ENCODE results near the gene SLAMF1. TPM values are rescaled to one million over a fixed set of nuclear protein-coding genes. Genes with fewer than 3 reads are reported as not detected.

The SLAMF1 gene
- total and polyA plus RNA-seq, 4 experiments from 2014 or later = 21.4 to 62.5 (median 59.9) TPM

DNA sequence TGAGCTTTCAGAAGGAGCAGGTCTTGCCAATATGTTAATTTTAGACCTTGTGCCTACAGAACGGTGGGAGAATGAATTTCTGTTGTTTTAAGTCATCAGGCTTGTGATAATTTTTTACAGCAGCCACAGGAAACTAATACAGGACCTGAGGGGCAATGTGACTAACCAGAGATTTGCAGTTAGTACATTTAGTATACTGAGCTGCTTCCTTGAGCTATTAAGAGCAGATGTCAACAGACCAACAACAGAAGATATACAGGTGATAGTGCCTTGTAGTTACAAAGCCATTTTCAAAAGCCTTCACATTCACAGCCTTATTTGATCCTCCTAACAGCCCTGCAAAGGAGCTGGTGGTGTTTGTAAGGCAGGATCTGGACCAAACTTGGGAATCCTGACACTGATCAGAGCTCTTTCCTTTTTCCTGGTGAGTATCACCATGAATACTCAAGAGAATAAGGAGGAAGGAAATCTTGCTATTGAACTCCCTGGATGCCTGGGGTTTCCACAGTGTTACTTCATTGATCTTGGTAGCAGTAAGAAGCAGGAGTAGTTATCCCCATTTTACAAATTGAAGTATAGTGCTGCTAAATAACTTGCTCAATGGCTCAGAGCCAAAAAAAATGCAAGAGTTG lies 4.7 kb upstream of the SLAMF1 start:
- Mint-ChIP-seq H3K36me3 (peaks cover 5 to 11% of the 10 kb centered on the region in 2 donors), H3K4me3 (peak overlapping the region in 3 of 8 donors; percentile 9 to 18 (median 15))

DNA sequence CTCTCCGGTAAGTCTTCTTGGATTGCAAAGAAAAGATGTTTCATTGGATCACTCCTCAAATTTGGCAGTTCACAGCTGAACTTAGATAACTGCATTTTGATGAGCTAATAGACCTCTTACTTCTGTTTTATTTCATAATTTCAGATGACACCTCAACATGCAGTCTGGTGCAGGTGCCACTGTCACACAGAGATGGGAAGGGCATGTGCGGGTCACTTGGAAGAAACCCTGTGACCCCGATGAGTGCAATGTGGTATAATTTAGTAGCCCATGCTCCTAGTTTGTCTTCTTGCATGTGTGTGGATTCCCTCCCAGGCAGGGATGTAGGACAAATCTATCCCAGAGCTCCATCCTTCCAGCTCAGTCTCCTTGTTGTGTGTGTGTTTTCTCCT lies 481 bp upstream of the SLAMF1 start:
- Mint-ChIP-seq H3K9me3 (peaks cover 0 to 4% (median 0%) of the 10 kb centered on the region in 8 donors), H3K4me3 (peak overlapping the region; percentile 98 to 100 (median 99)), H3K27ac (peak overlapping the region; percentile 87 to 98 (median 97)), H3K27me3 (no peaks in the 10 kb centered on the region), H3K36me3 (peaks cover 26 to 47% of the 10 kb centered on the region in 2 donors), H3K4me1 (peaks cover 44 to 92% (median 60%) of the 10 kb centered on the region in 4 donors)
- Histone ChIP-seq H3K27me3 (ENCODE audit: insufficient read depth, low read length) (no peaks in the 10 kb centered on the region), H3K9me3 (ENCODE audit: control insufficient read depth in 1 of 2, low read length in 2 of 2) (no peaks in the 10 kb centered on the region), H3K4me3 (ENCODE audit: low read length in 2 of 2) (peak overlapping the region; percentile 80 to 97), H3K36me3 (ENCODE audit: insufficient read depth, low read length) (no peaks in the 10 kb centered on the region), H3K4me1 (ENCODE audit: insufficient read depth, low read length) (peaks cover 52% of the 10 kb centered on the region), H3K27ac (ENCODE audit: low read depth, low read length) (peak overlapping the region; percentile 88)
- POLR2A ChIA-PET (ENCODE audit: partially characterized antibody) = interaction anchor here (0.6 to 6.8 kb wide), 26 partner anchors 7 to 128 kb away, joined by 3 to 135 read pairs (median 5); partner anchors contain the start of gene CD48
- no peak for DNase-seq
- intact Hi-C loops (cut with micrococcal nuclease) = loop anchor here (1.0 to 5.0 kb wide), 5 partner anchors 9 to 35 kb away; no protein-coding TSS in a partner anchor
- CTCF ChIA-PET (ENCODE audit: partially characterized antibody) = interaction anchor here (0.7 to 4.7 kb wide), 14 partner anchors 8 to 121 kb away, joined by 3 to 39 read pairs (median 4); no protein-coding TSS in a partner anchor

More for the DNA sequence above, 4.7 kb upstream of the SLAMF1 start:
- Histone ChIP-seq H3K4me3 (ENCODE audit: low read length in 2 of 2) (no peak overlapping the region), H3K4me1 (ENCODE audit: insufficient read depth, low read length) (peaks cover 53% of the 10 kb centered on the region), H3K27ac (ENCODE audit: low read depth, low read length) (no peak overlapping the region), H3K9me3 (ENCODE audit: control insufficient read depth in 1 of 2, low read length in 2 of 2) (no peaks in the 10 kb centered on the region), H3K27me3 (ENCODE audit: insufficient read depth, low read length) (no peaks in the 10 kb centered on the region), H3K36me3 (ENCODE audit: insufficient read depth, low read length) (no peaks in the 10 kb centered on the region)
- ChIA-PET CTCF (ENCODE audit: partially characterized antibody) (interaction anchor here (1.1 to 2.0 kb wide), 4 partner anchors 11 to 30 kb away, joined by 4 to 10 read pairs (median 6); no protein-coding TSS in a partner anchor), POLR2A (ENCODE audit: partially characterized antibody) (interaction anchor here (0.5 to 2.4 kb wide), 13 partner anchors 11 to 393 kb away, joined by 3 to 14 read pairs (median 5); partner anchors contain the start of genes CD48 and LY9)
- intact Hi-C loops (cut with micrococcal nuclease) = no loop called here
- Mint-ChIP-seq H3K27ac (peak overlapping the region in 6 of 7 donors; percentile 15 to 67 (median 48)), H3K27me3 (no peaks in the 10 kb centered on the region), H3K9me3 (peaks cover 0 to 2% (median 0%) of the 10 kb centered on the region in 8 donors), H3K4me1 (peaks cover 47 to 88% (median 65%) of the 10 kb centered on the region in 4 donors)
- no peak for DNase-seq

DNA sequence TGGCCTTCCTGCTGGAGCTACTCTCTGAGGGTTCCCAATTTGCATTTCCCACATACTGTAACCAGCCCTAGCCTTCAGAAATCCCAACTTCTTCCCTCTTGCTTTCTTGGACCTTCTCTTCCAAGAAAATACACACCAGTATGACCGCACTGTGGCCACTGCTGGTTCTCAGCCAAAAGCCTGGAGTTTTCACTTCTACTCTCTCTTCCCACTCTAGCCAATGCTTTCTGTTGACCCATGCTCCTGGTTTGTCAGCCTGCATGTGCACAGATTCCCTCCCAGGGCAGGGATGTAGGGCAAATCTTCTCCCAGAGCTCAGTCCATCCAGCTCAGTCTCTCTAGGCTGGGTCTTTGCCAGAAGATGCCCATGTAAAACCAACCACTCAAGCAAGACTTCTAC lies 664 bp downstream of the SLAMF1 start:
- Histone ChIP-seq H3K36me3 (ENCODE audit: insufficient read depth, low read length) (no peaks in the 10 kb centered on the region), H3K27ac (ENCODE audit: low read depth, low read length) (peak overlapping the region; percentile 88), H3K4me1 (ENCODE audit: insufficient read depth, low read length) (peaks cover 55% of the 10 kb centered on the region), H3K9me3 (ENCODE audit: control insufficient read depth in 1 of 2, low read length in 2 of 2) (no peaks in the 10 kb centered on the region), H3K27me3 (ENCODE audit: insufficient read depth, low read length) (no peaks in the 10 kb centered on the region), H3K4me3 (ENCODE audit: low read length in 2 of 2) (peak overlapping the region; percentile 80 to 97)
- Mint-ChIP-seq H3K4me3 (peak overlapping the region; percentile 98 to 100 (median 99)), H3K36me3 (peaks cover 26 to 49% of the 10 kb centered on the region in 2 donors), H3K27ac (peak overlapping the region; percentile 87 to 98 (median 97)), H3K27me3 (no peaks in the 10 kb centered on the region), H3K4me1 (peaks cover 45 to 94% (median 59%) of the 10 kb centered on the region in 4 donors), H3K9me3 (peaks cover 0 to 4% (median 0%) of the 10 kb centered on the region in 8 donors)
- intact Hi-C loops (cut with micrococcal nuclease) = loop anchor here (2.0 to 5.0 kb wide), 3 partner anchors 17 to 34 kb away; no protein-coding TSS in a partner anchor
- ChIA-PET CTCF (ENCODE audit: partially characterized antibody) (interaction anchor here (0.6 to 4.7 kb wide), 14 partner anchors 14 to 519 kb away, joined by 3 to 39 read pairs (median 5); no protein-coding TSS in a partner anchor), POLR2A (ENCODE audit: partially characterized antibody) (interaction anchor here (0.9 to 6.8 kb wide), 28 partner anchors 8 to 218 kb away, joined by 3 to 135 read pairs (median 4); partner anchors contain the start of genes CD48 and LY9)
- no peak for DNase-seq

DNA sequence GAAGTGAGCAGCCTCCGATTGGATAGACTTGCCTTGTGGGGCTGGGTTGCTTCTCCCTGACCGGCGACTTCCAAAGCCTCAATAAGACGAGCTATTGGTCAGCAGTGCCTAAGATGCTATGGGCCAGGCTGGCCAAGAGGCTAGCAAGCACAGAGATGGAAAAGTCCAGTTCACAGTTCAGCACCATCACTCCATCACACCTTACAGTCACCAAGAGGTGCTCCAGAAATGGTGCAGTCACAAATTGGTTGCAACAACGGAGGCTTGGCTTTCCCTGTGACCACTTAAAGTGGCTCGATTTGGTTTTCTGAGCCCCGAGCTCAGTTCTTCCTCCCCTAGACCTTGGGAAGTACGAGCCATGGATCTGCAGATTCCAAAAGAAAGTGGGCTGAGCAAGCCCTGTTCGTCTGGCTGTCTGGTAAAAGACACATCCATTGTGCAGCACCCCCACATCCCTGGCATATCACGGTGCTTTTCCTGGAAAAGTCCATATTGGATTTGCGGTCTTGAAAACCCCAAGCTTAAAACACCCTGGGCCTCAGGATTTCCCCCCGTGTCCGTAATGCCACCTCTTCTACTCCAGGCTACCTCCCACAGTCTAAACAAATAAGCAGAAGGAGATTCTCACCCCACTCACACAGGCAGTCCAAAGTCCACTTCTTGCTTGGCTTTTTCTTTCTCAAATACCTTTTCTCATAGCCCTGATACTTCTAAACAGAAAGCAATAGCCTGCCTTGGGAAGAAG lies 1.3 kb downstream of the SLAMF1 start:
- ChIA-PET CTCF (ENCODE audit: partially characterized antibody) (interaction anchor here (0.6 to 4.7 kb wide), 13 partner anchors 13 to 520 kb away, joined by 3 to 39 read pairs (median 5); no protein-coding TSS in a partner anchor), POLR2A (ENCODE audit: partially characterized antibody) (interaction anchor here (0.7 to 6.8 kb wide), 24 partner anchors 8 to 217 kb away, joined by 3 to 135 read pairs (median 4); partner anchors contain the start of genes CD48 and LY9)
- DNase-seq = no peak
- peak overlapping the region; percentile 98 to 100 (median 99) for H3K4me3 Mint-ChIP-seq
- Histone ChIP-seq H3K27ac (ENCODE audit: low read depth, low read length) (peak overlapping the region; percentile 88), H3K4me1 (ENCODE audit: insufficient read depth, low read length) (peaks cover 55% of the 10 kb centered on the region), H3K4me3 (ENCODE audit: low read length in 2 of 2) (peak overlapping the region; percentile 80 to 97), H3K27me3 (ENCODE audit: insufficient read depth, low read length) (no peaks in the 10 kb centered on the region), H3K9me3 (ENCODE audit: control insufficient read depth in 1 of 2, low read length in 2 of 2) (no peaks in the 10 kb centered on the region), H3K36me3 (ENCODE audit: insufficient read depth, low read length) (no peaks in the 10 kb centered on the region)
- H3K27ac Mint-ChIP-seq = peak overlapping the region; percentile 87 to 98 (median 97)
- intact Hi-C loops (cut with micrococcal nuclease) = loop anchor here (2.0 to 5.0 kb wide), 3 partner anchors 17 to 33 kb away; no protein-coding TSS in a partner anchor
- peaks cover 44 to 94% (median 59%) of the 10 kb centered on the region in 4 donors for H3K4me1 Mint-ChIP-seq
- peaks cover 0 to 4% (median 0%) of the 10 kb centered on the region in 8 donors for H3K9me3 Mint-ChIP-seq
- H3K36me3 Mint-ChIP-seq = peaks cover 25 to 51% of the 10 kb centered on the region in 2 donors
- no peaks in the 10 kb centered on the region for H3K27me3 Mint-ChIP-seq

DNA sequence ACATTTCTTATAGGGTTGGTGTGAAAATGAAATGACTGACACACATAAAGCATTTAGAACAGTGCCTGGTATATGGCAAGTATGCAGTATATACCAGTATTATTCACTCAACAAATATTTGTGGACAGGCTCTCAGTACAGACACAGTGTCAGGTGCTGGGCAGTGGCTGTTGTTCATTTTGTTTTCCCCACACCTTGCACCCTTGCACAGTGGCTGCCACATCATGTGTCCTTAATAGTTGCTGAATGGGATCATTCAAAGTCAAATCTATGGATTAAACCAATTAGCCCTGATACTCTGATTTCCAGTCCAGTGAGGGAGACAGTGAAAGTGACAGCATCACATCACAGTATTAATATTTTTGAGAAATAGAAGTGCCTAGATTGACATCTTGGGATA lies 2.4 kb downstream of the SLAMF1 start:
- intact Hi-C loops (cut with micrococcal nuclease) = no loop called here

DNA sequence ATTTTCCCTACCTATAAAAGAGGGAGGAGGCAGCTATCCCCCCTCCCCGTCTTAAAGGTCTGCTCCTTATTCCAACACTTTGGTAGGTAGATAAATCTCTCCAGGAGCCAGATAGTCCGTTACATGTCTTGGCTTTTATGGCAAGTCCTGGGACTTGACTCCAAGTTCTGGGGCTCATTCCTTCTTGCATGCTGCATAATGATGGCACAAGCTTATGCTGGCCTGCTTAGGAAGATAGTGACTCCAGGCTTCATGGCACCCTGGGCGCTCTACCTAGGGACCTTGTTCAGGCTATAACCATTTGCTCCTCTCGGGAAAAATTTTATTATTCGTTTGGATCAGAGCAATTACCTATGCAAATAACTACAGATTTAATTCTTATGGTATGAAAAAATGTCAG lies 3.7 kb downstream of the SLAMF1 start:
- Mint-ChIP-seq H3K4me1 (peaks cover 47 to 98% (median 63%) of the 10 kb centered on the region in 4 donors), H3K27ac (peak overlapping the region; percentile 87 to 98 (median 97)), H3K27me3 (no peaks in the 10 kb centered on the region), H3K36me3 (peaks cover 35 to 68% of the 10 kb centered on the region in 2 donors), H3K4me3 (peak overlapping the region; percentile 98 to 100 (median 99)), H3K9me3 (peaks cover 0 to 4% (median 0%) of the 10 kb centered on the region in 8 donors)
- ChIA-PET POLR2A (ENCODE audit: partially characterized antibody) (interaction anchor here (0.9 to 6.8 kb wide), 14 partner anchors 11 to 153 kb away, joined by 3 to 82 read pairs (median 6); partner anchors contain the start of gene LY9), CTCF (ENCODE audit: partially characterized antibody) (interaction anchor here (1.4 to 4.7 kb wide), 4 partner anchors 14 to 38 kb away, joined by 3 to 44 read pairs (median 6); no protein-coding TSS in a partner anchor)
- Histone ChIP-seq H3K4me3 (ENCODE audit: low read length in 2 of 2) (peak overlapping the region; percentile 5 to 80), H3K36me3 (ENCODE audit: insufficient read depth, low read length) (no peaks in the 10 kb centered on the region), H3K9me3 (ENCODE audit: control insufficient read depth in 1 of 2, low read length in 2 of 2) (no peaks in the 10 kb centered on the region), H3K27me3 (ENCODE audit: insufficient read depth, low read length) (no peaks in the 10 kb centered on the region), H3K4me1 (ENCODE audit: insufficient read depth, low read length) (peaks cover 65% of the 10 kb centered on the region), H3K27ac (ENCODE audit: low read depth, low read length) (peak overlapping the region; percentile 88)
- intact Hi-C loops (cut with micrococcal nuclease) = no loop called here
- DNase-seq = no peak

More for the DNA sequence above, 2.4 kb downstream of the SLAMF1 start:
- H3K36me3 Mint-ChIP-seq = peaks cover 32 to 60% of the 10 kb centered on the region in 2 donors
- ChIA-PET POLR2A (ENCODE audit: partially characterized antibody) (interaction anchor here (1.0 to 6.8 kb wide), 10 partner anchors 9 to 68 kb away, joined by 3 to 135 read pairs (median 20); partner anchors contain the start of gene CD48), CTCF (ENCODE audit: partially characterized antibody) (interaction anchor here (4.1 to 4.7 kb wide), 2 partner anchors 26 to 30 kb away, joined by 36 to 39 read pairs; no protein-coding TSS in a partner anchor)
- Histone ChIP-seq H3K27me3 (ENCODE audit: insufficient read depth, low read length) (no peaks in the 10 kb centered on the region), H3K4me1 (ENCODE audit: insufficient read depth, low read length) (peaks cover 60% of the 10 kb centered on the region), H3K36me3 (ENCODE audit: insufficient read depth, low read length) (no peaks in the 10 kb centered on the region), H3K4me3 (ENCODE audit: low read length in 2 of 2) (peak overlapping the region; percentile 80 to 97), H3K9me3 (ENCODE audit: control insufficient read depth in 1 of 2, low read length in 2 of 2) (no peaks in the 10 kb centered on the region), H3K27ac (ENCODE audit: low read depth, low read length) (peak overlapping the region; percentile 88)
- H3K4me1 Mint-ChIP-seq = peaks cover 47 to 96% (median 62%) of the 10 kb centered on the region in 4 donors
- peak overlapping the region; percentile 87 to 98 (median 97) for H3K27ac Mint-ChIP-seq
- no peaks in the 10 kb centered on the region for H3K27me3 Mint-ChIP-seq
- no peak for DNase-seq
- peak overlapping the region; percentile 98 to 100 (median 99) for H3K4me3 Mint-ChIP-seq
- peaks cover 0 to 4% (median 0%) of the 10 kb centered on the region in 8 donors for H3K9me3 Mint-ChIP-seq
